Measurements from ENCODE around the gene CDCA4.
"Not testable (repeated sequence)": the region's sequence is repeated elsewhere in the genome, so short reads cannot be mapped to it uniquely, and the experiment has no call there.

Gene CDCA4

DNA sequence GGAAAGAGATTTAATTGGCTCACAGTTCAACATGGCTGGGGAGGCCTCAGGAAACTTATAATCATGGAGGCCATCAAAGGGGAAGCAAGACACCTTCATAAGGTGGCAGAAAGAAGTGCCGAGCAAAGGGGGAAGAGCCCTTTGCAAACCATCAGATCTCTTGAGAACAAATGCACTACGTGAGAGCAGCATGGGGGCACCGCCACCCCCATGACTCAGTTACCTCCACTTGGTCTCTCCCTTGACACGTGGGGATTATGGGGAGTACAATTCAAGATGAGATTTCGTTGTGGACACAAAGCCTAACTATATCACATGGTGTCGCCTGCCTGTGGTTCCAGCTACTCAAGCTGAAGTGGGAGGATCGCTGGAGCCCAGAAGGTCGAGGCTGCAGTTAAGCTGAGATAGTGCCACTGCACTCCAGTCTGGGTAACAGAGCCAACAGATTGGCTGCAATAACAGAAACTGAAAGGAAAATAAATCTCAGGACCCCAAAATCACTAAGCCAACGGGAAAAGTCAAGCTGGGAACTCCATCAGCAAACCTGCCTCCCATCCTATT lies 10.0 kb upstream of the CDCA4 start:
- no peak for DNase-seq

- DNase-seq: no peak
These were observed 9.3 kb upstream of the CDCA4 start for GRCh38 chr14:105030194-105030593.

DNA sequence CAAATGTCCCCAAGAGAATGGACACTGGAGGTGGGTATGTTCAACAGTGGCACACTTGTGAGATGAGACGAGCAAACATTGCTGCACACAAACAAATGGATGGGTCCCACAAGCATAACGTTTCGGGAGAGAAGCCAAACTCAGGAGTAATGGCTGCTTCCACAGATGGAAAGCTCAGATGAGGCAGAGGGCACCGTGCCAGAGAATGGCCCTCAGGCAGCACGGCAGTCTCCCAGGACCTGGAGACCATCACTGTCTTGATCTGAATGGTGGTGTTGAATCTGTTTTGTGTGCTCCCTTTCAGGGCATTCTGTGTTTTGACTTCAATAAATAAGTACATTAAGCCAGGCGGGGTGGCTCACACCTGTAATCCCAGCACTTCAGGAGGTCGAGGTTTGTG lies 8.5 kb upstream of the CDCA4 start:
- no peak for DNase-seq

- DNase-seq: no peak
These were observed 7.5 kb upstream of the CDCA4 start for GRCh38 chr14:105028251-105028927.

DNA sequence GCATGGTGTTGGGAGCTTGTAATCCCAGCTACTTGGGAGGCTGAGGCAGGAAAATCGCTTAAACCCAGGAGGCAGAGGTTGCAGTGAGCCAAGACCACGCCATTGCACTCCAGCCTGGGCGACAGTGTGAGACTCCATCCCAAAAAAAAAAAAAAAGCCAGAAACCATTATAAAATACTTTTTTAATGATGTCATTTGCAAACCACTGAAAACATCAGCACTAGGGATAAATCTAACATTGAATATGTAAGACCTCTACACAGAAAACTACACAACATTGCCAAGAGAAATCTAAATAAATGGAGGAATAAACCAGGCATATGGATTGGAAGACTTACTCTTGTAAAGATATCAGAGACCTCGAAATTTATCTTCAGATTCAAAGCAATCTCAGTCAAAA lies 6.8 kb upstream of the CDCA4 start:
- DNase-seq: not testable (repeated sequence)

DNA sequence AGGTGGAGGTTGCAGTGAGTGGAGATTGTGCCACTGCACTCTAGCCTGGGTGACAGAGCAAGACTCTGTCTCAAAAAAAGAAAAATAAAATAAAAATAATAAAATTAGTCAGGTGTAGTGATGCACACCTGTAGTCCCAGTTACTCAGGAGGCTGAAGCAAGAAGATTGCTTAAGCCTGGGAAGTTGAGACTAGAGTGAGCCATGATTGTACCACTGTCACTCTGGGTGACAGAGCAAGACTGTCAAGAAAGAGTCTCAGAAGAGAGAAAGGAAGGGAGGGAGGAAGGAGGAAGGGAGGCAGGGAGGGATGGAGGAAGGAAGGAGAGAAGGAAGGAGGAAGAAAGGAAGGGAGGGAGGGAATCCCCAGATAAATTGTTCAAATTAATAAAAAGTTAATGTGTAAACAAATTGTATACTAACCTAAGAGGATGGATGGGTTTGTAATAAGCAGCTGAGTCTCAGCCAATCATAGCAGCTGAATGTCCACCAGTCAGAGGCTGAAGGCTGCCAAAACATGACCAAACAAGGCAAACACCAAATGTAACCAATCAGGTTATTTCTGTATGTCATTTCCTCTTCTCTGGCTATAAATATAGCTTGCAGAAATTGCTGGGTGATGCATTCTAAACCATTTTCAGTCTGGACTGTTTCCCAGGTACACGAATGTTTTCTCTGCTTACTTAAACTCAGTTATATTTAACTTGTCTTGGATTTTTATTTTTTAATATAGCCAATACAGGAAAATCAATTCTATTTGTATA lies 6.1 kb upstream of the CDCA4 start:
- DNase-seq: no peak

- peak; percentile 56 for DNase-seq
These were observed 5.3 kb upstream of the CDCA4 start for GRCh38 chr14:105026033-105026785.

- DNase-seq: no peak
These were observed 4.5 kb upstream of the CDCA4 start for GRCh38 chr14:105025429-105025828.

- no peak for DNase-seq
These were observed 3.1 kb upstream of the CDCA4 start for GRCh38 chr14:105023791-105024480.

GRCh38 chr14:105023144-105023543 lies 2.3 kb upstream of the CDCA4 start:
- DNase-seq: no peak

DNA sequence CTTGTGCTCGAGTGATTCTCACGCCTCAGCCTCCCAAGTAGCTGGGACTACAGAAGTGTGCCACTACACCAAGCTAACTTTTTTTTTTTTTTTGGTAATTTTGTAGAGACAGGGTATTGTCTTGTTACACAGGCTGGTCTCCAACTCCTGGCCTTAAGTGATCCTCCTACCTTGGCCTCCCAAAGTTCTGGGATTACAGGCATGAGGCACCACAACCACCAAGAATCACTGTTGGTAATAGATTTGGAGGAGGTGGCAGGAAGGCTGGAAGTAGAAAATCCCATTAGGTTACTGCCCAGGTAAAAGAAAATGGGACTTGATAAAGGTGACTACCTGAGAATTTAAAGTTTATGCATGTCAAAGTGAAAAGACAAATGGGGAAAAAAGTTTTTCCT lies 1.4 kb upstream of the CDCA4 start:
- no peak for DNase-seq

GRCh38 chr14:105021656-105022275 lies 883 bp upstream of the CDCA4 start:
- peak; percentile 27 for DNase-seq

- DNase-seq: peak; percentile 62
These were observed 745 bp downstream of the CDCA4 start for GRCh38 chr14:105019861-105020814.

DNA sequence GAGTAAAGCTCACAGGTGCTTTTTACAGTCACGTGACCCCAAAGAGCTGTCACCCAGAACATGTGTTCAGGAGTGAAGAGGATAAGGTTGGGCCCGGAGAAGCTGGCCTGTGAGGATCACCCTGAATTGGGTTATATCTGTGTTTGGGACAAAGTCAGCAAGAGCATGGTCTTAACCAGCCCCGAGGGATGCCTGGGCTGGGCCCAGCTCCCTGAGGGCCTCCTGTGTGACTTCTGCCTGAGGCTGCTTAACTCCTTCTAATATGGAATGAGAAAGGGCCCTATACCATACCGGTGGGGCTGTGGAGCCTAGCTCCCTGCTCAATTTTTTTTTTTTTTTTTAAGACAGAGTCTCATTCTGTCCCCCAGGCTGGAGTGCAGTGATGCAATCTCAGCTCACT lies 2.5 kb downstream of the CDCA4 start:
- DNase-seq: no peak

- no peak for DNase-seq
These were observed 5.0 kb downstream of the CDCA4 start for GRCh38 chr14:105015905-105016304.

DNA sequence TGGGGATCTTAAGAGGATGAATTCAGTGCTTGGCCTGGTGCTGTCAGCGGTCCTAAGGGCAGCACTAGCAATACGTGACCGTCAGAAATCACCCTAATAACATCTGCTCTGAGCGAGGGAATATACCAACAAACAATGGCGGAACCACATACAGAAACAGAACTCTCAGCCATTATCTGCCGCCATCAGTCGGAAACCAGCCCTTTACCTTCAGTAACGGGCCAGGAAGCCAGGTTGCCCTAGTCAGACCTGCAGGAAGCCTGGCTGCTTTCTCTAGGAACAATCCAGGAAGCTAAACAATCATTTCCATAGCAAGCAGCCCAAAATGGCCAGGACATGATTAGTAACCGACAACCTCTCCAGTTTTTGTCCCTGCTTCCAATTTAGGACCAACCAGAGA lies 5.6 kb downstream of the CDCA4 start:
- peak; percentile 22 for DNase-seq

- DNase-seq: no peak
These were observed 6.3 kb downstream of the CDCA4 start for GRCh38 chr14:105014631-105015030.

GRCh38 chr14:105014032-105014431 lies 6.9 kb downstream of the CDCA4 start:
- DNase-seq: no peak

- no peak for DNase-seq
These were observed 7.6 kb downstream of the CDCA4 start for GRCh38 chr14:105013150-105013785.

DNA sequence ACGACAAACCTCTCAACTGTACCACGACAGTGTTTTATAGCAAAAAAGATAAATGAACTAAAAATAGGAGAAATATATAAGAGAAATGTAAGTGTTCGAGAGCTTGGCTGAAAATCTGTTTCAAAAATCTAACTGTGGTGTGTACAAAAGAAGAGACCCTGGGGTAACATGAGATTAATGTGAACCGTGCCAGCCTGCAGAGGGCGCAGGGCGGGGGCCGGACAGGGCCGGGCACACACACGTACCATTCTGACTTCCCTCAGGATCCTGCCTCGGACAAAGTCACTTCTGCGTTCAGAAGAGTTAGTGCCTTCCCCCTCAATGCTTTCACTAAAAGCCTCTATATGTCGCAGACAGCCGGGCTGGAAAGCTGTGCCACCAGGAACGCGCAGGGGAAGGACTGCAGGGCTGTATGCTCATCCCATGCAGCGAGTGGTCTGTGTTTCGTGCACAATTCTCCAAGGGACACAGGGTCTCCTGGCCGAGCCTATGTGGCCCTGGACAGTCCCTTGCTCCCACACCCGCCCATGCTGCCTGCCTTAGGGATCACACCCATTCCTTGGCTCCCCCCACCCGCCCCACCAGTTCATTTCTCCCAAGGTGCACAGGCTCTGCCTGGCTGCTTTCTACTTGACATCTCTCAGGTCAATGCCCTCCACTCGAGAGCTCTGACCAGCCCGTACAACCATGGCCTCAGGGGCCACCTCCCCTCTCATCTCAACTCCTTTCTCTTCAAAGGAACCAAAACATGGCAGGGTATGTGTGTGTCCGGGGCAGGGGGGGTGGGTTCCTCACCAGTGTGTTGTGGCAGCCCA lies 8.5 kb downstream of the CDCA4 start:
- no peak for DNase-seq

Measured in CD4-positive, alpha-beta T cell treated with Interleukin-4 for 4 hours (primary cell).